SK-N-SH treated with all-trans-retinoic acid at 6 μM for 48 hours (cell line): ENCODE measurements around the gene RLN3.

Experiments used
- ATAC-seq: fragments of 200-7000 bp; cut with Tn5 transposase; 3 replicates; pipeline ENCODE4 v1.9.1; 2020; ENCODE audit warnings: mild to moderate bottlenecking, moderate library complexity
- ARNTL ChIP-seq: fragments of 450-650 bp; formaldehyde crosslinking; IDR thresholded peaks from 2 replicates; pipeline ENCODE4 v1.5.0; 2020; ENCODE audit warnings: low read depth, mild to moderate bottlenecking, moderate library complexity, borderline replicate concordance
- BACH2 ChIP-seq: fragments of 250-450 bp; sonication (Bioruptor Pico); IDR thresholded peaks from 2 replicates; pipeline ENCODE4 v1.9.0; 2021; ENCODE audit warnings: mild to moderate bottlenecking, borderline replicate concordance
- CREB5 ChIP-seq: fragments of 250-450 bp; sonication (Bioruptor Pico); IDR thresholded peaks from 2 replicates; pipeline ENCODE4 v1.5.1; 2020; ENCODE audit warnings: low read depth, mild to moderate bottlenecking, moderate library complexity
- CSRNP3 ChIP-seq: fragments of 250-450 bp; sonication (Bioruptor Pico); IDR thresholded peaks from 2 replicates; pipeline ENCODE4 v1.5.1; 2021; ENCODE audit warnings: mild to moderate bottlenecking, moderate library complexity
- ESRRG ChIP-seq: fragments of 250-450 bp; sonication (Bioruptor Pico); IDR thresholded peaks from 2 replicates; pipeline ENCODE4 v1.6.1; 2021; ENCODE audit warnings: mild to moderate bottlenecking
- GLIS3 ChIP-seq: fragments of 250-450 bp; sonication (Bioruptor Pico); IDR thresholded peaks from 2 replicates; pipeline ENCODE4 v1.5.0; 2020; ENCODE audit warnings: mild to moderate bottlenecking, moderate library complexity
- ISL1 ChIP-seq: fragments of 250-450 bp; sonication (Bioruptor Pico); IDR thresholded peaks from 2 replicates; pipeline ENCODE4 v2.1.2; 2022; ENCODE audit warnings: mild to moderate bottlenecking, moderate library complexity
- OSR1 ChIP-seq: fragments of 250-450 bp; sonication (Bioruptor Pico); IDR thresholded peaks from 2 replicates; pipeline ENCODE4 v1.8.0; 2022; ENCODE audit warnings: moderate library complexity, mild to moderate bottlenecking, inconsistent platforms
- PATZ1 ChIP-seq: fragments of 250-450 bp; sonication (Bioruptor Pico); IDR thresholded peaks from 2 replicates; pipeline ENCODE4 v1.8.0; 2020; ENCODE audit warnings: mild to moderate bottlenecking, moderate library complexity, borderline replicate concordance
- POU6F1 ChIP-seq: fragments of 250-450 bp; sonication (Bioruptor Pico); IDR thresholded peaks from 2 replicates; pipeline ENCODE4 v1.8.0; 2021; ENCODE audit warnings: low read depth, mild to moderate bottlenecking, moderate library complexity, borderline replicate concordance
- PPARA ChIP-seq: fragments of 250-450 bp; sonication (Bioruptor Pico); IDR thresholded peaks from 2 replicates; pipeline ENCODE4 v1.5.0; 2020; ENCODE audit warnings: mild to moderate bottlenecking, borderline replicate concordance
- RARB ChIP-seq: fragments of 250-450 bp; sonication (Bioruptor Pico); IDR thresholded peaks from 2 replicates; pipeline ENCODE4 v1.8.0; 2021; ENCODE audit warnings: mild to moderate bottlenecking, moderate library complexity
- SNAI2 ChIP-seq: fragments of 250-450 bp; sonication (Bioruptor Pico); IDR thresholded peaks from 2 replicates; pipeline ENCODE4 v1.5.0; 2020; ENCODE audit warnings: mild to moderate bottlenecking, moderate library complexity
- TCF4 ChIP-seq: fragments of 250-450 bp; sonication (Bioruptor Pico); IDR thresholded peaks from 2 replicates; pipeline ENCODE4 v1.8.0; 2021; ENCODE audit warnings: mild to moderate bottlenecking, moderate library complexity, borderline replicate concordance
- TOX ChIP-seq: fragments of 250-450 bp; sonication (Bioruptor Pico); IDR thresholded peaks from 2 replicates; pipeline ENCODE4 v1.8.0; 2021; ENCODE audit warnings: mild to moderate bottlenecking, moderate library complexity, borderline replicate concordance
- ZFP3 ChIP-seq: fragments of 250-450 bp; sonication (Bioruptor Pico); IDR thresholded peaks from 2 replicates; pipeline ENCODE4 v1.5.0; 2020; ENCODE audit warnings: mild to moderate bottlenecking, moderate library complexity
- ZFP30 ChIP-seq: fragments of 450-650 bp; formaldehyde crosslinking; IDR thresholded peaks from 2 replicates; pipeline ENCODE4 v1.5.0; 2022; ENCODE audit warnings: mild to moderate bottlenecking, moderate library complexity
- ZNF565 ChIP-seq: fragments of 450-650 bp; formaldehyde crosslinking; conservative IDR thresholded peaks from 2 replicates; pipeline ENCODE4 v1.5.0; 2020; ENCODE audit warnings: low read depth, mild to moderate bottlenecking, moderate library complexity
- ZNF70 ChIP-seq: fragments of 450-650 bp; formaldehyde crosslinking; IDR thresholded peaks from 2 replicates; pipeline ENCODE4 v1.5.0; 2020; ENCODE audit warnings: mild to moderate bottlenecking, moderate library complexity
- ZNF8 ChIP-seq: fragments of 450-650 bp; formaldehyde crosslinking; IDR thresholded peaks from 2 replicates; pipeline ENCODE4 v1.5.0; 2020; ENCODE audit warnings: mild to moderate bottlenecking, moderate library complexity

RLN3 gene

GRCh38 chr19:14027856-14028450, at the start of gene RLN3:
Gene RLN3 (plus strand): TSS chr19:14028148. CDS start chr19:14028205, 57 bp downstream.
- no peak for TF ChIP-seq RARB (CRISPR knock-in tag)
- TF ChIP-seq ZNF565 (CRISPR knock-in tag), result no peak
- TF ChIP-seq PATZ1 (CRISPR knock-in tag), result no peak
- no peak for TF ChIP-seq ZFP30
- no peak for TF ChIP-seq CSRNP3
- TF ChIP-seq BACH2 (CRISPR knock-in tag), result no peak
- no peak for TF ChIP-seq ZNF70 (CRISPR knock-in tag)
- no peak for TF ChIP-seq ZFP3 (CRISPR knock-in tag)
- ATAC-seq, result no peak

GRCh38 chr19:13978351-13979243, 49.4 kb upstream of the RLN3 start:
- ATAC-seq, result no peak; the same call in 2 of the 3 replicates
- TF ChIP-seq OSR1, result no peak

GRCh38 chr19:13979244-13979615, 48.7 kb upstream of the RLN3 start:
- no peak for ATAC-seq
- TF ChIP-seq ZNF70 (CRISPR knock-in tag) (no peak), BACH2 (CRISPR knock-in tag) (no peak), SNAI2 (no peak), ISL1 (CRISPR knock-in tag) (no peak), ARNTL (CRISPR knock-in tag) (no peak), CSRNP3 (no peak), ZNF8 (CRISPR knock-in tag) (no peak), GLIS3 (no peak), TOX (CRISPR knock-in tag) (no peak), OSR1 (no peak), ZNF565 (CRISPR knock-in tag) (no peak), POU6F1 (CRISPR knock-in tag) (no peak), PATZ1 (CRISPR knock-in tag) (no peak), RARB (CRISPR knock-in tag) (no peak)

- ATAC-seq, result no peak
- no peak for TF ChIP-seq ARNTL (CRISPR knock-in tag)
- no peak for TF ChIP-seq ESRRG (CRISPR knock-in tag)
- TF ChIP-seq CSRNP3, result no peak
- TF ChIP-seq TCF4 (CRISPR knock-in tag), result no peak
- no peak for TF ChIP-seq RARB (CRISPR knock-in tag)
- TF ChIP-seq PPARA (CRISPR knock-in tag), result no peak
- no peak for TF ChIP-seq ZNF8 (CRISPR knock-in tag)
- no peak for TF ChIP-seq CREB5 (CRISPR knock-in tag)
These were observed 48.3 kb upstream of the RLN3 start for GRCh38 chr19:13979686-13980085.
